ENCODE results near the gene KRTAP10-3. TPM values are rescaled to one million over a fixed set of nuclear protein-coding genes. Genes with fewer than 3 reads are reported as not detected.

The KRTAP10-3 gene
- total and polyA plus RNA-seq, 8 donors, result not detected

DNA sequence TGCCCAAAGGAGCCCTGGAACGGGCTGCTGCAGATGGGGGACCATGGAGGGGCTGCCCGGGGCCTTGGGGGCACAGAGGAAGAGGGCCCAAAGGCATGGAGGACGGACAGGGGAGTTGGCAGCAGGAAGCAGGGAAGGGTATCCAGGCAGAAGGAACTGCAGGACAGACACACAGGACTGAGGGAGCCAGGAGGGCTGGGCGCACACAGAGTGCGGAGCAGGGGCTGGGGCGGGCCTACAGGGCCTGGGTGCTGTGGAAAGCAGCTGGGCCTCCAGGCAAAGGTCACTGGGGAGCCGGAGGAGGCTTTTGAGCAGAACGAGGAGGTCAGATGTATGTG, 46.7 kb downstream of the KRTAP10-3 start:
- FAIRE-seq (no peak), DNase-seq (peak in 2 of 6 donors; percentile 33 to 49), ATAC-seq (no peak)
- TF ChIP-seq, protein P1, sequence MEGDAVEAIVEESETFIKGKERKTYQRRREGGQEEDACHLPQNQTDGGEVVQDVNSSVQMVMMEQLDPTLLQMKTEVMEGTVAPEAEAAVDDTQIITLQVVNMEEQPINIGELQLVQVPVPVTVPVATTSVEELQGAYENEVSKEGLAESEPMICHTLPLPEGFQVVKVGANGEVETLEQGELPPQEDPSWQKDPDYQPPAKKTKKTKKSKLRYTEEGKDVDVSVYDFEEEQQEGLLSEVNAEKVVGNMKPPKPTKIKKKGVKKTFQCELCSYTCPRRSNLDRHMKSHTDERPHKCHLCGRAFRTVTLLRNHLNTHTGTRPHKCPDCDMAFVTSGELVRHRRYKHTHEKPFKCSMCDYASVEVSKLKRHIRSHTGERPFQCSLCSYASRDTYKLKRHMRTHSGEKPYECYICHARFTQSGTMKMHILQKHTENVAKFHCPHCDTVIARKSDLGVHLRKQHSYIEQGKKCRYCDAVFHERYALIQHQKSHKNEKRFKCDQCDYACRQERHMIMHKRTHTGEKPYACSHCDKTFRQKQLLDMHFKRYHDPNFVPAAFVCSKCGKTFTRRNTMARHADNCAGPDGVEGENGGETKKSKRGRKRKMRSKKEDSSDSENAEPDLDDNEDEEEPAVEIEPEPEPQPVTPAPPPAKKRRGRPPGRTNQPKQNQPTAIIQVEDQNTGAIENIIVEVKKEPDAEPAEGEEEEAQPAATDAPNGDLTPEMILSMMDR (IDR thresholded peaks at IDR 0.05), result no peak
- intact Hi-C loops (cut with DNase I), result loop anchor here in 2 of 3 donors (5.0 to 10.0 kb wide), 2 partner anchors 283 to 285 kb away; no protein-coding TSS in a partner anchor
- H3K36me3 ChIP-seq, result no peaks in the 10 kb centered on the region
- 68 to 74% methylated on average over 8 of the region's 8 CpGs for WGBS, 2 donors
- H3K27ac ChIP-seq, result no peak overlapping the region
- H3K4me3 ChIP-seq, result no peak overlapping the region
- H3K4me1 ChIP-seq, result peaks cover 0 to 9% (median 5%) of the 10 kb centered on the region in 3 donors
- H3K9me3 ChIP-seq, result no peaks in the 10 kb centered on the region
- H3K27me3 ChIP-seq, result no peaks in the 10 kb centered on the region

DNA sequence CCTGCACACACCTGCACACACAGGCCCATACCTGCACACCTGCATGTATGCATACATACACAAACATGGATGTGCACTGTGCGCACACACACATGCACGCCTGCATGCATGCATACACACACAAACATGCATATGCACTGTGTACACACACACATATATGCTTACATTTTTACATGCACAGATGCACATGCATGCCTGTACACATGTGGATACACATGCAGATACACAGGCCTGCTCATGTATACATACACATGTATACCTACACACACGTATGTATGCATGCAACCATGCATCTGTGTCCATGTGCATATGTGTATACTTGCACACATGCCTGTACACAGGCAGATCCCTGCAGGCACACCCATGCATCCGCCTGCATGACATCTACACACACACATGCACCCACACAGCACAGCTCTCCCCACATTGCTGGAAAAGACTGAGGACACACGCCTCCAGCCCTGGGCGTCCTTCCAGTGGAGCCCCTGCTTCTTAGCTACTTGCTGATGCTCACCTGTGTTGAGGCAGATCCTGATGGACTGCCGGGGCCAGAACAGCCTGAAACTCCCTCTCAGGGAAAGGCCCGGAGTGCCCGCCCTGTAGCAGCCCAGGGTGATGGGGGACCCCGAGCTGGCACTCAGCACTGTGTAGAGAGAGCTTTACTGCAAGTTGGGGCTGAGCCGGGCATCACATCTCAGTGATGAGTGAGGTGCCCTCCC, 47.2 kb downstream of the KRTAP10-3 start:
- Histone ChIP-seq H3K27ac (no peak overlapping the region), H3K36me3 (no peaks in the 10 kb centered on the region), H3K4me1 (peaks cover 0 to 9% (median 5%) of the 10 kb centered on the region in 3 donors), H3K9me3 (no peaks in the 10 kb centered on the region), H3K27me3 (no peaks in the 10 kb centered on the region), H3K4me3 (no peak overlapping the region)
- FAIRE-seq (no peak), ATAC-seq (no peak), DNase-seq (peak in 2 of 6 donors; percentile 24 to 58)
- TF ChIP-seq, protein P1 (IDR thresholded peaks at IDR 0.05), result no peak
- intact Hi-C loops (cut with DNase I), result loop anchor here in 2 of 3 donors (5.0 to 10.0 kb wide), 2 partner anchors 283 to 286 kb away; no protein-coding TSS in a partner anchor
- 74 to 81% methylated on average over 11 of the region's 11 CpGs for WGBS, 2 donors

DNA sequence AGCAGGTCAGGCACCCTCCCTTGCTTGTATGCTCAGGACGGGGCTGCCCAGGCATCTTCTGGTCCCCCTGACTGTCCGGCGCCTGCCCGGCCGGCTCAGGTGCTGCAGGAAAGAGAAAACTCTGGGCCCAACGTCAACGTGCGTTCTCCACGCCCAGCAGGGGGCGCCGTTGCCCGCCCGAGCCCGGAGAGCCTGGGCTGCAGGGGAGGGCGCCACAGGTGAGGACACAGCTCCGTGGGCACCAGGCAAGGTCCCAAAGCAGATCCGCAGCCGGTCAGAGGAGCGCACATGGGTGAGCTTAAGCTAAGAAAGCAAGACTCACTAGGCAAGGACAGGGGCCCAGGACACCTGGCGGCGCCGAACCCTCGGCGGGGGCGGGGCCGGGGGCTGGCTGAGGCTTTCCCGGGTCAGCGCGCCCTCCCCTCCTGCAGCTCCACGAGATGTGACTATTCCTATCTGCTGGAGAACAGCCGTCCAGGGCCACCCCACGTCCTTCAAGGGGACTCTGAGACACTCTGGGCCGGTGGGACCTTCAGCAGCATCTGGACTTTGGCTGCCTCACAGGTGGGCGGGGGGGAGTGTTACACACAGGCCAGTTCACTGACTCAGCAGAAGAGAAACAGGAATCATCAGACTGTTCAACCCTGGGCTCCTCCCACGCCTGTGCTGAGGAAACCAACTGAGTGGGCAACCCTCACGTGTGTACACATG, 47.9 kb downstream of the KRTAP10-3 start:
- H3K27me3 ChIP-seq, result no peaks in the 10 kb centered on the region

DNA sequence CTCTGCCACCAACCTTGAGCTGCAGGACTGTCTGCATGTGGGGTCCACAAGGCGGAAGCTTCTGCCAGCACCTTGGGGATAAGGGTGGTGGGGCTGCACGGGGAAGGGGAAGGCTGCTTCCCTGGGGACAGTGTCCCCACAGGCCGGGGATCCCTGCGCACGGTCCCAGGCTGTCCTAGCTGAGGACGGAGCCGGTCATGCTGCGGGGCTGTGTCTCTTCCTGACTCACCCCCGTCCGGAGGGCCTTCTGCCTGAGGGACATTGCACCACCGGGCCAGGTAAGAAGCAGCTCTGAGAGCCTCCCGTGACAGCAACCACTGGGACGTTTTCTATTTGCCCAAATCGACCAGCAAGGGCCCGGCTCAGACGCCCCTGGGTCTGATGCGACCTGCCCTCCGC, 48.5 kb downstream of the KRTAP10-3 start:
- TF ChIP-seq, protein P1 (IDR thresholded peaks at IDR 0.05), result no peak
- WGBS, 2 donors, result 39 to 44% methylated on average over 18 of the region's 18 CpGs
- Histone ChIP-seq H3K9me3 (no peaks in the 10 kb centered on the region), H3K4me3 (peak overlapping the region in 2 of 4 donors; percentile 6 to 34), H3K36me3 (no peaks in the 10 kb centered on the region), H3K27me3 (no peaks in the 10 kb centered on the region), H3K27ac (no peak overlapping the region), H3K4me1 (peaks cover 0 to 9% (median 5%) of the 10 kb centered on the region in 3 donors)
- no peak for DNase-seq
- peak in 2 of 4 donors; percentile 1 to 2 for ATAC-seq
- intact Hi-C loops (cut with DNase I), result loop anchor here in 2 of 3 donors (5.0 to 10.0 kb wide), 2 partner anchors 285 to 287 kb away; no protein-coding TSS in a partner anchor
- no peak for FAIRE-seq

More for the DNA sequence above, 47.9 kb downstream of the KRTAP10-3 start:
- no peaks in the 10 kb centered on the region for H3K9me3 ChIP-seq
- WGBS, 2 donors, result 5 to 8% methylated on average over 34 to 36 of the region's 36 CpGs
- DNase-seq (peak; percentile 63 to 93 (median 78)), FAIRE-seq (no peak), ATAC-seq (peak; percentile 82 to 92 (median 84))
- peak overlapping the region in 2 of 4 donors; percentile 6 to 34 for H3K4me3 ChIP-seq
- no peak overlapping the region for H3K27ac ChIP-seq
- peaks cover 0 to 9% (median 5%) of the 10 kb centered on the region in 3 donors for H3K4me1 ChIP-seq
- TF ChIP-seq, protein P1 (IDR thresholded peaks at IDR 0.05), result peak; percentile 81 to 89 (median 85)
- no peaks in the 10 kb centered on the region for H3K36me3 ChIP-seq
- intact Hi-C loops (cut with DNase I), result loop anchor here in 2 of 3 donors (5.0 to 10.0 kb wide), 2 partner anchors 284 to 287 kb away; no protein-coding TSS in a partner anchor

All from pancreas (tissue), 10 donors.